ENCODE results near the gene LRRIQ4.

- TF ChIP-seq ZNF184 (tag by site-specific recombination; IDR thresholded peaks at IDR 0.05) (no peak), SETDB1 (IDR thresholded peaks at IDR 0.05; ENCODE audit: insufficient read length, low read length) (no peak), ZNF623 (tag by site-specific recombination; IDR thresholded peaks at IDR 0.05) (no peak), CTCF (tag by site-specific recombination; IDR thresholded peaks at IDR 0.05) (no peak), ZNF114 (tag by site-specific recombination; IDR thresholded peaks at IDR 0.05) (no peak), ZNF645 (tag by site-specific recombination; IDR thresholded peaks at IDR 0.05) (no peak), ZNF426 (tag by site-specific recombination; IDR thresholded peaks at IDR 0.05) (no peak), ZNF558 (tag by site-specific recombination; IDR thresholded peaks at IDR 0.05) (no peak), TSHZ1 (tag by site-specific recombination; IDR thresholded peaks at IDR 0.05; ENCODE audit: borderline replicate concordance) (no peak)
Measured at GRCh38 chr3:169818316-169818715, 5.6 kb downstream of the LRRIQ4 start.

Measured in HEK293 (cell line).